NB4 (cell line): ENCODE data around the gene TSHZ2.

Experiments
- DNase-seq: peaks from one replicate; pipeline ENCODE4 v3.0.0; 2010; ENCODE audit warnings: low read depth
- H3K4me3 ChIP-seq: one replicate; pipeline ENCODE4 v1.5.1; 2011; ENCODE audit warnings: mild to moderate bottlenecking, low read depth, low read length, moderate library complexity
- CTCF ChIP-seq: IDR thresholded peaks from one replicate; pipeline ENCODE4 v1.5.1; 2012; ENCODE audit warnings: low read depth, low read length
- MAX ChIP-seq: IDR thresholded peaks from 2 replicates; pipeline ENCODE4 v1.6.1; 2011; ENCODE audit warnings: low read depth, low read length
- MYC ChIP-seq: IDR thresholded peaks from 2 replicates; pipeline ENCODE4 v1.6.1; 2011; ENCODE audit warnings: low read depth, low read length
- POLR2A ChIP-seq: IDR thresholded peaks from 2 replicates; pipeline ENCODE4 v1.6.1; 2011; ENCODE audit warnings: mild to moderate bottlenecking; ENCODE audit not compliant: insufficient read length; ENCODE audit errors: extremely low read depth

Gene TSHZ2

GRCh38 chr20:52972190-52972937, at the start of gene TSHZ2:
Gene TSHZ2 (plus strand): TSS chr20:52972358. CDS start chr20:52973294, 936 bp downstream.
- no peak for DNase-seq
- no peak for TF ChIP-seq MYC
- no peak for TF ChIP-seq POLR2A
- TF ChIP-seq CTCF = no peak
- TF ChIP-seq MAX = no peak

GRCh38 chr20:52922436-52922835, 49.7 kb upstream of the TSHZ2 start:
- DNase-seq = no peak
- H3K4me3 ChIP-seq = no peak overlapping the region
- no peak for TF ChIP-seq POLR2A
- no peak for TF ChIP-seq MYC
- no peak for TF ChIP-seq MAX
- TF ChIP-seq CTCF = no peak

More at GRCh38 chr20:52972190-52972937, at the start of gene TSHZ2:
- no peak within 1 kb of the TSS for H3K4me3 ChIP-seq

- H3K4me3 ChIP-seq = no peak overlapping the region
- TF ChIP-seq CTCF = no peak
- peak; percentile 20 for DNase-seq
Measured at GRCh38 chr20:52923123-52923937, 48.8 kb upstream of the TSHZ2 start.

- peak; percentile 10 for DNase-seq
- TF ChIP-seq CTCF (no peak), POLR2A (no peak), MAX (no peak), MYC (no peak)
- no peak overlapping the region for H3K4me3 ChIP-seq
Measured at GRCh38 chr20:52924411-52925271, 47.5 kb upstream of the TSHZ2 start.

GRCh38 chr20:52926505-52926904, 45.7 kb upstream of the TSHZ2 start:
- no peak overlapping the region for H3K4me3 ChIP-seq
- TF ChIP-seq CTCF (no peak), MYC (no peak), POLR2A (no peak), MAX (no peak)
- DNase-seq = no peak
